Measurements from ENCODE around the gene SLC16A1.

Gene SLC16A1

DNA sequence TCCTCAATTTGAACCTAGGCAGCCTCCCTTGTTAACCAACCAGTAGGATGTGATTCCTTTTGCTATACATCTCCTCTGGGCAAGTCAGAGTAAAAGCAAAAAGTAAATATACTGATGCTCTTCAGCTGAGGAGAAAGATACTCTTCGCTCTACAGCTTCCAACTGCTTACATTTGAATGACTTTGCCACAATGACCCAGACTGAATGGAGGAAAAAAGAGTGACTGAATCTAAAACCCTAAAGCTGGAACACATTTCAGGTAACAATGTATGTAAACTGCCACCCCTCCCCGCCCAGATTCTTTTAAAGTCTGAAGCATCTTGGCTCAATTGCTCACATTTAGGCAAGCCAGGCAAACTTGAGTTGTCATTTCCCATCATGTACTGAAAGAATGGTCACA, 46.1 kb downstream of the SLC16A1 start:
- H3K9me3 ChIP-seq (ENCODE audit: insufficient read depth, low read depth, low read length): no peaks in the 10 kb centered on the region
- H3K27ac ChIP-seq (ENCODE audit: low read length): no peak overlapping the region
- peaks cover 55% of the 10 kb centered on the region for H3K4me1 ChIP-seq (ENCODE audit: insufficient read depth, low read length)
- H3K9ac ChIP-seq (ENCODE audit: low read depth, low read length): no peak overlapping the region
- no peaks in the 10 kb centered on the region for H3K27me3 ChIP-seq (ENCODE audit: insufficient read depth, low read length)
- peak overlapping the region; percentile 7; the same call in 1 of the 2 replicates for H3K4me3 ChIP-seq (ENCODE audit: low read length)
- peaks cover 51% of the 10 kb centered on the region for H3K36me3 ChIP-seq (ENCODE audit: insufficient read depth, low read depth, low read length)

DNA sequence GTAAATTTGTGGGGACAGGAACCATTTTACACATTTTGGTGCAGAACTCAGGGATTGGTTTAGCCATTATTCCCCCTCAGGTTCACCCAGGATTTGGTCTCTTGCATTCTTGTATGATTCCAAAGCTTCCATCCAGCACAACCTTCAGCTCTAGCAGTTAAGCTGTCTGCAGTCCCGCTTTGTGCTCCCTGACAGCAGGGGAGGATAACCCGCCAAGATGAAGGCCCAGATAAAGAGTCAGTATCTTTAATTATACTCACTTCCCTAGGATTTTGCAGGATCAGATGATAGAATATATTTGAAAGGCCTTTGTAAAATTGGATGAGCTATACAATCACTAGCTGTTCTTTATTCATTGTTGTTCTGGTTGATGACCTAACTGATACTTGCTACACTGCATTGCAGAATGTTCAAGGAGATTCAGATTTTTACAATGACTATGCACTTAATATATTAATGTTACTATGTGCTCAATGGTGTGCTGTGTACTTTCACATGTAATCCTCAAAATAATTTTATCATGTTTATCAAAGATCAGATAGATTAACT, 49.8 kb downstream of the SLC16A1 start:
- Histone ChIP-seq H3K36me3 (ENCODE audit: insufficient read depth, low read depth, low read length) (peaks cover 18% of the 10 kb centered on the region), H3K4me1 (ENCODE audit: insufficient read depth, low read length) (peaks cover 37% of the 10 kb centered on the region), H3K27me3 (ENCODE audit: insufficient read depth, low read length) (no peaks in the 10 kb centered on the region), H3K9me3 (ENCODE audit: insufficient read depth, low read depth, low read length) (no peaks in the 10 kb centered on the region), H3K27ac (ENCODE audit: low read length) (no peak overlapping the region), H3K4me3 (ENCODE audit: low read length) (peak overlapping the region; percentile 3; the same call in 1 of the 2 replicates), H3K9ac (ENCODE audit: low read depth, low read length) (peak overlapping the region; percentile 23; the same call in 1 of the 2 replicates)

DNA sequence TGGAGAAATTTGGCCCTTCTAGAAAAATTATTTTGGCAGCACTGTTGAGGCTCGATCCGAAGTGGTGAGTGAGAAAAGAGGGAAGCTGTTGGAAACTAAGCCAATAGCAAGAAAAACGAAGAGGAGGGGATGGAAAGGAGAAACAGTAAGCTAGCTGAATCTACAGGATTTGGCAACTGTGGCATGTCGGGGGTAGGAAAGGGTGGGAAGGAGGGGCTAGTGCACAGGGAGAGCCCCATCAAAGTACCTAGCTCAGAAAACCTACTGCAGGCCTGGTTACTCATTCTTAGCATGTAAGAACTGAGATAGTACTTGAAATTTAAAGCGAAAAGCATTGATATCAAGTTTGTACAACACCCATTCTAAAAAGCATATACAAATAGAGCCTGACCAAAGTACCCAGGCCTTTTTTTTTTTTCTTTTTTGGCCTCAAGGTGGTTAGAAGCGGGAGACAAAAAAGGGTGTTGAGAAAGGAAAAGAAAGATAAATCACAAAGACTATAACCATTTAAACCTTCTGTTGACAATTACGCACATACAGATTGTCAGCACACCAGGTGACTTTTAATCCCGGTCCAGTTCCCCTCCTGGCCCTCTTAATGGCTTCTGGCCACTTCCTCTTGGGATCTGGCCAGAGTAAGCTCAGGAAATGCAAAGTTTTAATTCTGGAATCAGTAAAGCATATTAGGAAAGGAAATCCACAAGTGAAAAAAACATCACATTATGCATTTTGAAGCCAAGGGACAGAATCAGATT, 50.4 kb downstream of the SLC16A1 start:
- peak overlapping the region; percentile 3; the same call in 1 of the 2 replicates for H3K4me3 ChIP-seq (ENCODE audit: low read length)
- H3K27me3 ChIP-seq (ENCODE audit: insufficient read depth, low read length): no peaks in the 10 kb centered on the region
- no peak overlapping the region for H3K27ac ChIP-seq (ENCODE audit: low read length)
- no peaks in the 10 kb centered on the region for H3K9me3 ChIP-seq (ENCODE audit: insufficient read depth, low read depth, low read length)
- H3K4me1 ChIP-seq (ENCODE audit: insufficient read depth, low read length): peaks cover 30% of the 10 kb centered on the region
- H3K9ac ChIP-seq (ENCODE audit: low read depth, low read length): peak overlapping the region; percentile 23; the same call in 1 of the 2 replicates
- H3K36me3 ChIP-seq (ENCODE audit: insufficient read depth, low read depth, low read length): peaks cover 11% of the 10 kb centered on the region; the same call in 1 of the 2 replicates

DNA sequence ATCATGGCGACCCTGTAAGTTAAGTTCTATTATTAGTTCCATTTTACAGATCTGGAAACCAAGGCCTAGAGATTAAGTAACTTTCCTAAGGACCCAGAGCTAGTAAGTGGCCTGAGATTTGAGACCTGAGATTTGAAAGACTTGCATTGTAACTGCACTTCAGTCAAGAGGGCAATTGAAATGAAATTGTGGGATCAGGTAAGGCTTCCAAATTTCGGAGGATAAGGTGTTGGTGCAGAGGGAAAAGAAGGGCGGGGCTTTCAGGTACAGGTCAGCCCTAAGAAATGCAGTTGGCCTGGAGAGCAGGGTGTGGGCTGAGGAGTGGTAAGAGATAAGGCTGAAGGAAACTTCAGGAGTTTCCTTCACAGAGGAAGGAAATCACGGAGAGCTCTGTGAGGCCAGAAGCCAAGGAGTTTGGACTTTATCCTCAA, 51.1 kb downstream of the SLC16A1 start:
- H3K4me3 ChIP-seq (ENCODE audit: low read length): no peak overlapping the region; the same call in 1 of the 2 replicates
- H3K27ac ChIP-seq (ENCODE audit: low read length): no peak overlapping the region
- 0 out of 2 replicates have a peak, but pooled peaks cover 5% of the 10 kb centered on the region for H3K36me3 ChIP-seq (ENCODE audit: insufficient read depth, low read depth, low read length)
- H3K9me3 ChIP-seq (ENCODE audit: insufficient read depth, low read depth, low read length): no peaks in the 10 kb centered on the region
- 0 out of 2 replicates have a peak overlapping the region, but pooled peaks have one; percentile 23 for H3K9ac ChIP-seq (ENCODE audit: low read depth, low read length)
- no peaks in the 10 kb centered on the region for H3K27me3 ChIP-seq (ENCODE audit: insufficient read depth, low read length)
- peaks cover 25% of the 10 kb centered on the region for H3K4me1 ChIP-seq (ENCODE audit: insufficient read depth, low read length)

DNA sequence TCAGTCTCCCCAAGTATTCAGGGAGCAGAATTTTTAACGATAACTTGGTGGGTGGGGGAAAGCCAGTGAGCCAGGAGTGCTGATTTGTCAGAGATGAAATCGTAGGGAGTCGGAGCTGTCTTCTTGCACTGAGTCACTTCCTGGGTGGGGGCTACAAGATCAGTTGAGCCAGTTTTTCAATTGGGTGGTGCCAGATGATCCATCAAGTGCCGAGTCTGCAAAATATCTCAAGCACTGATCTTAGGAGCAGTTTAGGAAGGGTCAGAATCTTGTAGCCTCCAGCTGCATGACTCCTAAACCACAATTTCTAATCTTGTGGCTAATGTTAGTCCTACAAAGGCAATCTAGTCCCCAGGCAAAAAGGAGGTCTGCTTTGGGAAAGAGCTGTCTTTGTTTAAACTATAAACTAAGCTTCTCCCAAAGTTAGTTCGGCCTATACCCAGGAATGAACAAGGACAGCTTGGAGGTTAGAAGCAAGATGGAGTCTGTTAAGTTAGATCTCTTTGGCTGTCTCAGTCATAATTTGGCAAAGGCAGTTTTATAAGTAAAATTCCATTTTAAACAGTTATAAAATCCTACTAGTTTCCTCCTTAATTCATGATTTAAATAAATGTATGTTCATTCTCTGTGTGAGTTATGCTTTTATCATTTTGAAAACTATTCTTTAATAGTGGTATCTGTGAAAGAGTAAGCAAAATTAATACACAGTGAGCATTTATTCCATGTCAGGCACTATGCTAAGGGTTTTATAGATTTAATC, 51.7 kb downstream of the SLC16A1 start:
- Histone ChIP-seq H3K27me3 (ENCODE audit: insufficient read depth, low read length) (no peaks in the 10 kb centered on the region), H3K27ac (ENCODE audit: low read length) (no peak overlapping the region)

DNA sequence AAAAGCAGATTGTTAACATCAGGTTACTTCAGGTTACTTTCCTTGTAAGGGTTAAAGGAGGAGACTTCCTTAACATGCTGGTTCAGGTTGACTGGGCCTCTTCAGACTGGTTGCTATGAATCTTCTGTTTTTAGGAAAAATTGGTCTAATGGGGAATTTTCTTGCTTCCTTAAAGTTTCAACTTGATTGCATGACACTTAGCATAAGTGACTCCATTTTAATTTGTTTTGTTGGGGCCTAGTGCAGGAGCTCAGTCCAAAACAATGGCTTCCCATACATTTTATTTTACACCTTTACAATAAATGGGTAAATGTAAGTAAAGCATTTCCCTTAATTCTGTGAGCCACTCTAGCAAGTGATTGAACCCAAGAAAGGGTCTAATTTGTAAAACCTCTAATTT, 53.8 kb downstream of the SLC16A1 start:
- Histone ChIP-seq H3K4me1 (ENCODE audit: insufficient read depth, low read length) (peaks cover 25% of the 10 kb centered on the region), H3K27ac (ENCODE audit: low read length) (no peak overlapping the region), H3K9me3 (ENCODE audit: insufficient read depth, low read depth, low read length) (no peaks in the 10 kb centered on the region)

More for the DNA sequence above, 51.7 kb downstream of the SLC16A1 start:
- Histone ChIP-seq H3K9ac (ENCODE audit: low read depth, low read length) (no peak overlapping the region), H3K4me1 (ENCODE audit: insufficient read depth, low read length) (peaks cover 25% of the 10 kb centered on the region), H3K4me3 (ENCODE audit: low read length) (no peak overlapping the region), H3K36me3 (ENCODE audit: insufficient read depth, low read depth, low read length) (0 out of 2 replicates have a peak, but pooled peaks cover 4% of the 10 kb centered on the region), H3K9me3 (ENCODE audit: insufficient read depth, low read depth, low read length) (no peaks in the 10 kb centered on the region)

DNA sequence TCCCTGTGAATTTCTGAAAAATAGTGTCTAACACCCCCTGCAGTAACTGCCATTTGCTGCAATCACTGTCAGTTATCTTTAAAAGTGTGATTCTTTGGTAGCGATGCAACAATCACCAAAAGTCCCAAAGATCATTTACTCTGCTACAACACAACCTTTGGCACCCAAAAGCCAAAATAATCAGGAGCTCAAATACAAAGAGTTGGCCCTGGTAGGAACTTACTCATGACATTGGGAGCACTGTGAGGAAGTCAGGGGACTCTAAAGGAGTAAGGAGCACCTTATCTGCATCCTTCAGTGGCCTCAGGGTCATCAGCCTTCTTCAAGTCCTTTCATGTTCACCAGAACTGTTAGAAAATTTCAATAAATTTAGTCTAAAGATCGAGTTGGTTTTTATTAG, 54.6 kb downstream of the SLC16A1 start:
- no peak overlapping the region for H3K27ac ChIP-seq (ENCODE audit: low read length)
- peaks cover 19% of the 10 kb centered on the region for H3K4me1 ChIP-seq (ENCODE audit: insufficient read depth, low read length)
- no peaks in the 10 kb centered on the region for H3K36me3 ChIP-seq (ENCODE audit: insufficient read depth, low read depth, low read length)
- no peaks in the 10 kb centered on the region for H3K27me3 ChIP-seq (ENCODE audit: insufficient read depth, low read length)
- H3K9ac ChIP-seq (ENCODE audit: low read depth, low read length): no peak overlapping the region
- no peak overlapping the region for H3K4me3 ChIP-seq (ENCODE audit: low read length)
- H3K9me3 ChIP-seq (ENCODE audit: insufficient read depth, low read depth, low read length): peaks cover 4% of the 10 kb centered on the region; the same call in 1 of the 2 replicates

More for the DNA sequence above, 53.8 kb downstream of the SLC16A1 start:
- no peak overlapping the region for H3K9ac ChIP-seq (ENCODE audit: low read depth, low read length)
- no peaks in the 10 kb centered on the region for H3K27me3 ChIP-seq (ENCODE audit: insufficient read depth, low read length)
- H3K36me3 ChIP-seq (ENCODE audit: insufficient read depth, low read depth, low read length): no peaks in the 10 kb centered on the region
- no peak overlapping the region for H3K4me3 ChIP-seq (ENCODE audit: low read length)

DNA sequence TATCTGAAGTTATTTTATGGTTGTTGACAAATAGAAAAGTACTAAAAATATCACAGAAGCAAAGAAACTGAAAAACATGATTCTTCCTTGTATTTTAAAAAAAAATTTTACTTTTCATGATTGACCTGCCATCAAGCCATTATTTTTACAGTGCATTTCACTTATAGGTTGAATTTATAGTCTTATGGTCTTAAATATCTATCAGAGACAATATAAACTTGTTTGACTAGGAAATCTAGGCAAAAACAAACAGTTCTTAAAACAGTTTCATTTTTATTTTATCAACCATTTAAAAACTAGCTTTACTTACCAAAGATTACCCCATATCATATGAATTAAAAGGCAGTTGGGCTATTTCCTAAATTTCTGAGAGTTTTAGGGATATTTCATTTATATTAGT, 59.2 kb downstream of the SLC16A1 start:
- no peaks in the 10 kb centered on the region for H3K4me1 ChIP-seq (ENCODE audit: insufficient read depth, low read length)
- H3K36me3 ChIP-seq (ENCODE audit: insufficient read depth, low read depth, low read length): no peaks in the 10 kb centered on the region
- no peak overlapping the region for H3K4me3 ChIP-seq (ENCODE audit: low read length)
- no peak overlapping the region for H3K9ac ChIP-seq (ENCODE audit: low read depth, low read length)
- no peaks in the 10 kb centered on the region for H3K27me3 ChIP-seq (ENCODE audit: insufficient read depth, low read length)
- peaks cover 10% of the 10 kb centered on the region; the same call in 1 of the 2 replicates for H3K9me3 ChIP-seq (ENCODE audit: insufficient read depth, low read depth, low read length)
- H3K27ac ChIP-seq (ENCODE audit: low read length): no peak overlapping the region

DNA sequence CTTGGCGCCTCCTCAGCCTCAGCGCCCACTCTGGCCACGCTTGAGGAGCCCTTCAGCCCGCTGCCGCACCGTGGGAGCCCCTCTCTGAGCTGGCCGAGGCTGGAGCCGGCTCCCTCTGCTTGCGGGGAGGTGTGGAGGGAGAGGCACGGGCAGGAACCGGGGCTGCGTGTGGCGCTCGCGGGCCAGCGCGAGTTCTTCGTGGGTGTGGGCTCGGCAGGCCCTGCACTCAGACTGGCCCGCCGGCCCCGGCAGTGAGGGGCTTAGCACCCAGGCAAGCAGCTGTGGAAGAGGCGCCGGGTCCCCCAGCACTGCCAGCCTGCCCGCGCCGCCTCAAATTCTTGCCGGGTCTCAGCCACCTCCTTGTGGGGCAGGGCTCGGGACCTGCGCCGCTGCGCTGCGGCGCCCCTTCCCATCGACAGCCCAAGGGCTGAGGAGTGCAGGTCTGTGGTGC, 61.4 kb downstream of the SLC16A1 start:
- no peaks in the 10 kb centered on the region for H3K36me3 ChIP-seq (ENCODE audit: insufficient read depth, low read depth, low read length)
- no peaks in the 10 kb centered on the region for H3K4me1 ChIP-seq (ENCODE audit: insufficient read depth, low read length)
- no peak overlapping the region for H3K9ac ChIP-seq (ENCODE audit: low read depth, low read length)
- no peak overlapping the region for H3K4me3 ChIP-seq (ENCODE audit: low read length)
- H3K27me3 ChIP-seq (ENCODE audit: insufficient read depth, low read length): no peaks in the 10 kb centered on the region
- H3K9me3 ChIP-seq (ENCODE audit: insufficient read depth, low read depth, low read length): peaks cover 10% of the 10 kb centered on the region; the same call in 1 of the 2 replicates
- no peak overlapping the region for H3K27ac ChIP-seq (ENCODE audit: low read length)

DNA sequence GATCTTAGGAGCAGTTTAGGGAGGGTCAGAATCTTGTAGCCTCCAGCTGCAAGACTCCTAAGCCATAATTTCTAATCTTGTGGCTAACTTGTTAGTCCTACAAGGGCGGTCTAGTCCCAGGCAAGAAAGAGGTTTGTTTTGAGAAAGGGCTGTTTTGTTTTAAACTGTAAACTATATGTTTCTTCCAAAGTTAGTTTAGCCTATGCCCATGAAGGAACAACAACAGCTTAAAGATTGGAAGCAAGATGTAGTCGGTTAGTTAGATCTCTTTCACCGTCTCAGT, 62.0 kb downstream of the SLC16A1 start:
- Histone ChIP-seq H3K4me3 (ENCODE audit: low read length) (no peak overlapping the region), H3K4me1 (ENCODE audit: insufficient read depth, low read length) (no peaks in the 10 kb centered on the region), H3K36me3 (ENCODE audit: insufficient read depth, low read depth, low read length) (no peaks in the 10 kb centered on the region), H3K9ac (ENCODE audit: low read depth, low read length) (no peak overlapping the region), H3K27ac (ENCODE audit: low read length) (no peak overlapping the region), H3K9me3 (ENCODE audit: insufficient read depth, low read depth, low read length) (peaks cover 10% of the 10 kb centered on the region; the same call in 1 of the 2 replicates), H3K27me3 (ENCODE audit: insufficient read depth, low read length) (no peaks in the 10 kb centered on the region)

DNA sequence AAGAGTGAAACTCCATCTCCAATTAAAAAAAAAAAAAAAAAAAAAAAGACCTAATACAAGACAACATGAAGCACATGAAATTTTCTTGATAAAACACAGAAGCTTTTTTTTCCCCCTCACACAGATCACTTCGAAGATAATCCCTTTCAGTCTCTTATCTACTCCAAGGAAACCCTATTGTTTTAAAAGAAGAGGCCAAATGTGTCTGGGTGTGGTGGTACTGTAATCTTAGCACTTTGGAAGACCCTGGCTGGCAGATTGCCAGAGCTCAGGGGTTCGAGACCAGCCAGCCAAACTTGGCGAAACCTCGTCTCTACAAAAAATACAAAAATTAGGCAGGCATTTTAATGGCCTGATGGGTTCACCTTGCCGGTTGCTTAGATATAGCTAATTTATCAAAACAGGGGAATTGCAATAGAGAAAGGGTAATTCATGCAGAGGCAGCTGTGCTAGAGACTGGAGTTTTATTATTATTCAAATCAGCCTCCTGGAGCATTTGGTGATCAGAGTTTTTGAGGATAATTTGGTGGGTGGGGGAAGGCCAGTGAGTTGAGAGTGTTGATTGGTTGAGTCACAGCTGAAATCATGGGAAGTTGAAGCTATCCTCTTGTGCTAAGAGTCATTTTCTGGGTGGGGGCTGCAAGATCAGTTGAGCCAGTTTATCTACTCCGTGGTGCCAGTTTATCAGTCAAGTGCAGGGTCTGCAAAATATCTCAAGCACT, 62.5 kb downstream of the SLC16A1 start:
- H3K27me3 ChIP-seq (ENCODE audit: insufficient read depth, low read length): no peaks in the 10 kb centered on the region
- no peak overlapping the region for H3K9ac ChIP-seq (ENCODE audit: low read depth, low read length)
- H3K36me3 ChIP-seq (ENCODE audit: insufficient read depth, low read depth, low read length): no peaks in the 10 kb centered on the region
- no peak overlapping the region for H3K27ac ChIP-seq (ENCODE audit: low read length)
- peaks cover 10% of the 10 kb centered on the region; the same call in 1 of the 2 replicates for H3K9me3 ChIP-seq (ENCODE audit: insufficient read depth, low read depth, low read length)
- no peak overlapping the region for H3K4me3 ChIP-seq (ENCODE audit: low read length)
- no peaks in the 10 kb centered on the region for H3K4me1 ChIP-seq (ENCODE audit: insufficient read depth, low read length)
